OCI-LY3 (cell line): Measurements from ENCODE around the gene ZNF662.

Experiments used
- H2AFZ ChIP-seq: fragments of 200-600, 300-600 bp; shearing (Covaris generic); 2 replicates; pipeline ENCODE4 v1.6.0; 2014; ENCODE audit warnings: antibody characterized with exemption, low read depth, low read length
- H3K27ac ChIP-seq: fragments of 200-600, 300-600 bp; sonication (generic); 2 replicates; pipeline ENCODE4 v1.5.1; 2014; ENCODE audit warnings: mild to moderate bottlenecking, low read length, moderate library complexity, mixed read lengths
- H3K27me3 ChIP-seq: fragments of 200-600, 300-600 bp; sonication (generic); 2 replicates; pipeline ENCODE4 v1.6.1; 2014; ENCODE audit warnings: low read depth, low read length, mixed read lengths
- H3K36me3 ChIP-seq: fragments of 200-600, 300-600 bp; sonication (generic); replicated peaks from 2 replicates; pipeline ENCODE3; 2014; ENCODE audit warnings: low read depth, low read length, mixed read lengths
- H3K4me1 ChIP-seq: fragments of 300-600, 200-600 bp; sonication (generic); 2 replicates; pipeline ENCODE4 v1.6.1; 2014; ENCODE audit warnings: low read length, mixed read lengths
- H3K4me2 ChIP-seq: fragments of 200-600, 300-600 bp; sonication (generic); 2 replicates; pipeline ENCODE4 v1.6.1; 2014; ENCODE audit warnings: low read length, mixed read lengths
- H3K4me3 ChIP-seq: fragments of 300-600, 200-600 bp; sonication (generic); 2 replicates; pipeline ENCODE4 v1.5.1; 2014; ENCODE audit warnings: antibody characterized with exemption, mild to moderate bottlenecking, low read length, moderate library complexity
- H3K79me2 ChIP-seq: fragments of 300-600, 200-600 bp; shearing (Covaris generic); 2 replicates; pipeline ENCODE4 v1.6.1; 2014; ENCODE audit warnings: mild to moderate bottlenecking, low read length, mixed read lengths
- H3K9ac ChIP-seq: fragments of 300-600, 200-600 bp; shearing (Covaris generic); 2 replicates; pipeline ENCODE4 v1.6.0; 2014; ENCODE audit warnings: mild to moderate bottlenecking, low read length, moderate library complexity
- H3K9me3 ChIP-seq: fragments of 200-600, 300-600 bp; shearing (Covaris generic); 2 replicates; pipeline ENCODE4 v1.6.1; 2014; ENCODE audit warnings: low read length, mixed read lengths; ENCODE audit not compliant: insufficient read depth
- H4K20me1 ChIP-seq: fragments of 200-600, 300-600 bp; sonication (generic); 2 replicates; pipeline ENCODE4 v1.6.1; 2016; ENCODE audit warnings: low read length, mixed read lengths; ENCODE audit not compliant: insufficient read depth
- EZH2phosphoT487 ChIP-seq: fragments of 200-600 bp; shearing (Covaris generic); IDR thresholded peaks from 2 replicates; pipeline ENCODE4 v1.6.1; 2018; ENCODE audit warnings: antibody characterized with exemption, mixed run types, low read depth
- TF ChIP-seq, protein P1 (sequence below): fragments of 200-600, 300-600 bp; sonication (generic); IDR thresholded peaks from 2 replicates; pipeline ENCODE4 v1.5.1; 2014; ENCODE audit warnings: antibody characterized with exemption, low read length, low read depth

ZNF662 gene

GRCh38 chr3:42911551-42911950 lies 5.6 kb downstream of the ZNF662 start:
- no peaks in the 10 kb centered on the region for H3K27me3 ChIP-seq
- H4K20me1 ChIP-seq = no peaks in the 10 kb centered on the region
- H3K4me3 ChIP-seq = no peak overlapping the region
- no peaks in the 10 kb centered on the region for H3K79me2 ChIP-seq
- no peaks in the 10 kb centered on the region for H3K36me3 ChIP-seq
- peaks cover 10% of the 10 kb centered on the region for H3K4me1 ChIP-seq
- H3K4me2 ChIP-seq = no peak overlapping the region
- TF ChIP-seq EZH2phosphoT487 = no peak
- TF ChIP-seq, protein P1, sequence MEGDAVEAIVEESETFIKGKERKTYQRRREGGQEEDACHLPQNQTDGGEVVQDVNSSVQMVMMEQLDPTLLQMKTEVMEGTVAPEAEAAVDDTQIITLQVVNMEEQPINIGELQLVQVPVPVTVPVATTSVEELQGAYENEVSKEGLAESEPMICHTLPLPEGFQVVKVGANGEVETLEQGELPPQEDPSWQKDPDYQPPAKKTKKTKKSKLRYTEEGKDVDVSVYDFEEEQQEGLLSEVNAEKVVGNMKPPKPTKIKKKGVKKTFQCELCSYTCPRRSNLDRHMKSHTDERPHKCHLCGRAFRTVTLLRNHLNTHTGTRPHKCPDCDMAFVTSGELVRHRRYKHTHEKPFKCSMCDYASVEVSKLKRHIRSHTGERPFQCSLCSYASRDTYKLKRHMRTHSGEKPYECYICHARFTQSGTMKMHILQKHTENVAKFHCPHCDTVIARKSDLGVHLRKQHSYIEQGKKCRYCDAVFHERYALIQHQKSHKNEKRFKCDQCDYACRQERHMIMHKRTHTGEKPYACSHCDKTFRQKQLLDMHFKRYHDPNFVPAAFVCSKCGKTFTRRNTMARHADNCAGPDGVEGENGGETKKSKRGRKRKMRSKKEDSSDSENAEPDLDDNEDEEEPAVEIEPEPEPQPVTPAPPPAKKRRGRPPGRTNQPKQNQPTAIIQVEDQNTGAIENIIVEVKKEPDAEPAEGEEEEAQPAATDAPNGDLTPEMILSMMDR = no peak
- H2AFZ ChIP-seq = no peak overlapping the region
- no peak overlapping the region for H3K27ac ChIP-seq
- no peak overlapping the region for H3K9ac ChIP-seq
- H3K9me3 ChIP-seq = peaks cover 15% of the 10 kb centered on the region; the same call in 1 of the 2 replicates

- H3K27me3 ChIP-seq = 0 out of 2 replicates have a peak, but pooled peaks cover 2% of the 10 kb centered on the region
- no peak overlapping the region for H3K4me2 ChIP-seq
- H3K27ac ChIP-seq = no peak overlapping the region
- H3K4me3 ChIP-seq = no peak overlapping the region
- no peaks in the 10 kb centered on the region for H3K79me2 ChIP-seq
- no peak overlapping the region for H3K9ac ChIP-seq
- peaks cover 15% of the 10 kb centered on the region; the same call in 1 of the 2 replicates for H3K9me3 ChIP-seq
- TF ChIP-seq EZH2phosphoT487 = no peak
- TF ChIP-seq, protein P1 = no peak
- H4K20me1 ChIP-seq = no peaks in the 10 kb centered on the region
- H2AFZ ChIP-seq = no peak overlapping the region
- H3K36me3 ChIP-seq = no peaks in the 10 kb centered on the region
- H3K4me1 ChIP-seq = no peaks in the 10 kb centered on the region
Observed at GRCh38 chr3:42914771-42915515, 9.0 kb downstream of the ZNF662 start.

DNA sequence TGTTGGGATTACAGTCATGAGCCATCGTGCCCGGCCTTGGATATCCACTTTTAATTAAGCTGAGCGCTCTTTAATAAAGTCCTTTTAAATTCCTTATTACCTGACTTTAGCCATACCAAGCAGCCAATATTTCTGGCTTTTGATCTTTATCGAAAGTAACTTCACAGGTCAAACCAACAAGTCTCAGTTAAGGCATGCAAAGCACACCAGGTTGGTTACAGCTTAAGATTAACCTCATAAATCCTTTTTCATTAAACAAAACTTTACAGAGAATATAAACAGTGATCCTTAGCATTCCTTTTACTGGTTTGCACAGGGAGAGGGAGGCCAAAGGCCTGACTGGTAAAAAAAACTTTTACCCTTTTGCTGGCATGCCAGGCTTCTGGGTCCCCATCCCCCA lies 17.7 kb downstream of the ZNF662 start:
- Histone ChIP-seq H3K9me3 (no peaks in the 10 kb centered on the region), H3K9ac (no peak overlapping the region), H3K27me3 (peaks cover 9% of the 10 kb centered on the region; the same call in 1 of the 2 replicates), H4K20me1 (no peaks in the 10 kb centered on the region), H3K27ac (no peak overlapping the region), H3K36me3 (no peaks in the 10 kb centered on the region), H3K4me3 (no peak overlapping the region), H2AFZ (no peak overlapping the region), H3K4me1 (no peaks in the 10 kb centered on the region), H3K79me2 (no peaks in the 10 kb centered on the region), H3K4me2 (no peak overlapping the region)
- no peak for TF ChIP-seq EZH2phosphoT487
- TF ChIP-seq, protein P1 = no peak

DNA sequence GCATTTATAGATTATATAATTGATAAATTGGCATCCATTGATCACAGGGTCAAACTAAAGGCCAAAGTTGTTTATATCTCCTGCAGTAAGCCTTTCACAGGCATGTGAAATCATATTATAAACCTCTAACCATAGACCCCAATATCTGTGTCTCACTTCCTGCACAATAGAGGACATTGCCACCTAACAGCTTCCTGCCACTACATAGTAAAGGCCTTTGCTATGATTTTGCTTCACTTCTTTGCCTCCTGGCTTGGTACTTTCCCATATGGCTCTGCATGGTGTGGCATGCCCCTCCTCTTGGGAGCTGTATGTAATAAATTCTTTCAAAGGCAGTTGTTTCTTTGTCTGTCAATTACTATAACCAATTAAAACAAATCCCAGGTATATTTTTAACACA lies 20.4 kb downstream of the ZNF662 start:
- no peaks in the 10 kb centered on the region for H4K20me1 ChIP-seq
- peaks cover 12% of the 10 kb centered on the region; the same call in 1 of the 2 replicates for H3K27me3 ChIP-seq
- no peaks in the 10 kb centered on the region for H3K4me1 ChIP-seq
- no peak overlapping the region for H3K9ac ChIP-seq
- TF ChIP-seq EZH2phosphoT487 = no peak
- TF ChIP-seq, protein P1 = no peak
- H2AFZ ChIP-seq = no peak overlapping the region
- no peak overlapping the region for H3K27ac ChIP-seq
- H3K9me3 ChIP-seq = no peaks in the 10 kb centered on the region
- H3K4me2 ChIP-seq = no peak overlapping the region
- H3K79me2 ChIP-seq = no peaks in the 10 kb centered on the region
- no peaks in the 10 kb centered on the region for H3K36me3 ChIP-seq
- no peak overlapping the region for H3K4me3 ChIP-seq
